AG09309 (cell line): Measurements from ENCODE around the gene SMIM24.

Experiments used
- DNase-seq: peaks from one replicate; pipeline ENCODE4 v3.0.0-alpha.2; 2010; ENCODE audit warnings: low read depth
- H3K4me3 ChIP-seq: 2 replicates; pipeline ENCODE4 v1.5.1; 2011; ENCODE audit warnings: mild to moderate bottlenecking, low read depth, low read length, moderate library complexity; ENCODE audit not compliant: control insufficient read depth
- CTCF ChIP-seq: IDR thresholded peaks from 2 replicates; pipeline ENCODE4 v1.5.1; 2011; ENCODE audit warnings: mild to moderate bottlenecking, low read depth, low read length, inconsistent platforms; ENCODE audit not compliant: insufficient read depth, control insufficient read depth; ENCODE audit errors: missing control alignments

The SMIM24 gene

GRCh38 chr19:3515891-3516422 lies 35.6 kb upstream of the SMIM24 start:
- no peak for TF ChIP-seq CTCF
- DNase-seq: no peak
- H3K4me3 ChIP-seq: no peak overlapping the region

GRCh38 chr19:3514930-3515329 lies 34.6 kb upstream of the SMIM24 start:
- TF ChIP-seq CTCF: no peak
- no peak overlapping the region for H3K4me3 ChIP-seq
- no peak for DNase-seq

GRCh38 chr19:3513229-3514140 lies 33.2 kb upstream of the SMIM24 start:
- no peak for DNase-seq

GRCh38 chr19:3512562-3513228 lies 32.4 kb upstream of the SMIM24 start:
- no peak overlapping the region for H3K4me3 ChIP-seq
- DNase-seq: no peak
- TF ChIP-seq CTCF: no peak

More at GRCh38 chr19:3513229-3514140, 33.2 kb upstream of the SMIM24 start:
- TF ChIP-seq CTCF: no peak
- H3K4me3 ChIP-seq: no peak overlapping the region

- no peak for DNase-seq
- no peak for TF ChIP-seq CTCF
- H3K4me3 ChIP-seq: no peak overlapping the region
These were observed 31.4 kb upstream of the SMIM24 start for GRCh38 chr19:3511506-3512251.

GRCh38 chr19:3510727-3511126 lies 30.4 kb upstream of the SMIM24 start:
- H3K4me3 ChIP-seq: no peak overlapping the region
- no peak for TF ChIP-seq CTCF
- DNase-seq: no peak
